Muscle of arm (tissue), 12 donors: ENCODE measurements around the gene MYO15B. TPM values are rescaled to one million over a fixed set of nuclear protein-coding genes. Genes with fewer than 3 reads are reported as not detected.
"Not testable (repeated sequence)": the region's sequence is repeated elsewhere in the genome, so short reads cannot be mapped to it uniquely, and the experiment has no call there.

Experiments
- DNase-seq: peaks from one replicate; pipeline ENCODE4 v3.0.0-alpha.2; 2013
- polyA plus RNA-seq, 12 donors: library from polyadenylated mRNA; unstranded; fragments of 120-200 nt; gene quantifications; one replicate each; pipeline ENCODE4 v1.2.1, GENCODE V29; 2013; ENCODE audit not compliant: insufficient read length in 12 of 12

Gene MYO15B
- polyA plus RNA-seq, 12 donors: 56.2 to 196 (median 104) TPM; not detected in 1

DNA sequence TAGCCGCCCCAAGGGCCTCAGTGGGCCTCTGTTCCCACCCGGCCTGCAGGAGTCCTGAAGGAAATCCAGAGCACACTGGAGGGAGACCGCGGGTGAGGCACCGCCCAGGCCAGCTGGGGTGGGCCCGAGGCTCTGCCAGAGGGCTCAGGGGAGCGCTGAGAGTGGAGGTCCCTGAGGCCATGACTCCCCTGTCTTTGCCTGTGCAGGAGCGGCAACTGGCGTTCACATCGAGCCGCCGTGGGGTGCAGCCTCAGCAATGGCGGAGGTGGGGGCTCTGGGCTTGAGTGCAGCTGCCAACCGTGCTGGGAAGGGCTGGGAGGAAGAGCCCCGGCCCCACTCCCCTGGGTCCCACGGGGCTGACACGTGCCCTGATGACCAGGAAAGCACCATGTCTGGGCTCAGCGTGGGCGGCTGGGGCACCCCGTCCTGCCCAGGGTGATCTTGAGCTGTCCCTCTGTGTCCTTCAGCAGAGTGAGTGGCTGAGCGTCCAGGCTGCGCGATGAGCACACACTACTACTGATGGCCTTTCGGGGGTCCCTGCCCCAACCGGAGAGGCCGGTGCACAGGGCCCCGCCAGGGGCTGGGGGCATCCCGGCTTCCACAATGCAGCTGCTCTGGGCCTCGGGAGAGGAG, 13.1 kb upstream of the MYO15B start:
- DNase-seq: no peak

DNA sequence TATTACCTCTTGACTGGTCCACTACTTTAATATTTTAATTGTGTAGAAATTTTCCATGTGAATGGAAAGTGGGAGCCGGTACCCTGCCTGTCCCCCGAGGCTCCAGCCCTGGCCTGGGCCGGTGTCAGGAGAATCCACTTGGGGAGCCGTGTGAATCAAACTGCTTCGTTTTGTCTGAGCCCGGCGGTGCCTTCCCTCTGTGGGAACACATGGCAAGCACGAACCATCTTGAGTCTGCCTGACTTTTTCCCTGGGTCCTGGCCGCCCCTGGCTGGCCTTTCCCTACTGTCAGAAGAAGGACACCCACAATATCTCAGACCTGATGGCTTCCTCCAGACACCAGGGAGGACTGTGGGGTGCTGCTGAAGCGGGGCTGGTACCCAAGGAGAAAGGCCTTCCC, 12.4 kb upstream of the MYO15B start:
- DNase-seq: no peak

GRCh38 chr17:75575728-75576127, 11.9 kb upstream of the MYO15B start:
- DNase-seq: no peak

GRCh38 chr17:75576661-75577060, 10.9 kb upstream of the MYO15B start:
- no peak for DNase-seq

- DNase-seq: not testable (repeated sequence)
These were observed 6.4 kb upstream of the MYO15B start for GRCh38 chr17:75581121-75581725.

DNA sequence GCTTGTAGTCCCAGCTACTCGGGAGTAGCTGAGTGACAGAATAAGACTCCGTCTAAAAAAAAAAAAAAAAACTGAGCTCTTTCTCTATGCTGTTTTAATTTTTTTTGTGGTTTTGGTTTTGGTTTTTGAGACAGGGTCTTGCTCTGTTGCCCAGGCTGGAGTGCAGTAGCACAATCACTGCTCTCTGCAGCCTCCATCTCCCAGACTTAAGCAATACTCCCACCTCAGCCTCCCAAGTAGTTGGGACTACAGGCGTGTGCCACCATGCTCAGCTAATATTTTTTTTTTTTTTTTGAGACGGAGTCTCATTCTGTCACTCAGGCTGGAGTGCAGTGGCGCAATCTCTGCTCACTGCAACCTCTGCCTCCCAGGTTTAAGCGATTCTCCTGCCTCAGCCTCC, 4.4 kb upstream of the MYO15B start:
- not testable (repeated sequence) for DNase-seq

DNA sequence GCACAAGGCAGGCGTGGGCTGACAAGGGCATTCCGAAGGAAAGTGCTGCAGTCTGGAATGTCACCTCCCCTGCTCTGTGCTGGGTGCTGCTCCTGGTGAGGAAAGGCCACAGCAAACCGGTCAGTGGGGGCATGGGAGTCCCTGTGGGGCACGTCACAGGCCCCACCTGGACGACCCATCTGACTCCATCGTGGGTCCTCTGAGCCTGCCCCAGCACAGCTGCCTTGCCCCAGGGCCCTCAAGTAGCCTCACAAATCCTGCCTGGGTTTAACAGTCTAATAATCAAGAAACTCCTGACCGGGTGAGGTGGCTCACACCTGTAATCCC, 2.8 kb upstream of the MYO15B start:
- DNase-seq: no peak

GRCh38 chr17:75588596-75589011, 1.0 kb downstream of the MYO15B start:
- DNase-seq: peak; percentile 51

DNA sequence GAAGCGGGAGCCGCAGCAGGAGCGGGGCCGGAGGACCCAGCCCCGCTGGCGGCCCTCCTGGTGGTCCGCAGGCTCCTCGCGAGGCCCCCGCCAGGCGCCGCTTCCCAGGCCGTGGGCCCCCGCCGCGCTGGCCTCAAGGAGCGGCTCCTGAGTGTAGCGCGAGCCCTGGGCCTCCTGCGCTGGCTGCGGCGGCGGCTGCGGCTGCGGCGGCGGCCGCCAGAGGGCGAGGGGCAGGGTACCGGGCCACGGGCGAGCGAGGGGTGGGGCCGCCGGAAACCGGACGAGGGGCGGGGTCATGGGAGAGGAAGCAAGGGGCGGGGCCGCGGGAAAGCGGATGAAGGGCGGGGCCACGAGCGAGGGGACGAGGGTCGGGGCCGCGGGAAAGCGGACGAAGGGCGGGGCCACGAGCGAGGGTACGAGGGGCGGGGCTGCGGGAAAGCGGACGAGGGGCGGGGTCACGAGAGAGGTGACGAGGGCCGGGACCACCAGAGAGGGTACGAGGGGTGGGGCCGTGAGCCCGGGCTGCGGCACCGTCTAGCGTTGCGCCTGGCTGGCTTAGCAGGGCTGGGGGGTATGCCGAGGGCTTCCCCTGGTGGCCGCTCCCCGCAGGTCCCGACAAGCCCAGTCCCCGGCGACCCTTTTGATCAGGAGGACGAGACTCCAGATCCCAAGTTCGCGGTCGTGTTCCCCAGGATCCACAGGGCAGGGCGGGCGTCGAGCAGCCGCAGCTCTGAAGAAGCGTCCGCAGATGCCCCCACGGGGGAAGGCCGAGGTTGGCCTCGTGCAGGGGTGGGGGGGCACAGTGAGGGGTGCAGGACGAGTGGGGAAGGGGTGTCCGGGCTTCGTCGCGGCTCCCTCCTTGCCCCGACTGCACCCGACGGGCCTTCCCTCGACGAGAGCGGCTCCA, 1.7 kb downstream of the MYO15B start:
- peak; percentile 92 for DNase-seq

DNA sequence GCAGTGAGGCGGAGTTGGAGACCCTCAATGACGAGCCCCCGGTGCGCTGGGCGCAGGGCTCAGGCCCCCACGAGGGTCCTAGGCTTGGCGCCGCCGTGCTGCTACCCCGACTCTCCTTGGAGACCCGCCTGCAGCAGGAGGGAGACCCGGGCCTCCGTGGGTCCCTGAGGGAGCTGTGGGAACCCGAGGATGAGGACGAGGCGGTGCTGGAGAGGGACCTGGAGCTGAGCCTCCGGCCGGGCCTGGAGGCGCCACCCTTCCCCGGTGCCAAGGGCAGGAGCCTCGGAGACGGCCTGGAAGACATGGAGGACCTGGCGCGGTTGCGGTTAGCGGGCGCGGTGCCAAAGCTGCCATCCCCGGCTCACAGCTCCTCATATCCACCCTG, 2.3 kb downstream of the MYO15B start:
- no peak for DNase-seq

GRCh38 chr17:75590314-75590761, 2.7 kb downstream of the MYO15B start:
- no peak for DNase-seq

GRCh38 chr17:75590849-75591721, 3.5 kb downstream of the MYO15B start:
- no peak for DNase-seq

DNA sequence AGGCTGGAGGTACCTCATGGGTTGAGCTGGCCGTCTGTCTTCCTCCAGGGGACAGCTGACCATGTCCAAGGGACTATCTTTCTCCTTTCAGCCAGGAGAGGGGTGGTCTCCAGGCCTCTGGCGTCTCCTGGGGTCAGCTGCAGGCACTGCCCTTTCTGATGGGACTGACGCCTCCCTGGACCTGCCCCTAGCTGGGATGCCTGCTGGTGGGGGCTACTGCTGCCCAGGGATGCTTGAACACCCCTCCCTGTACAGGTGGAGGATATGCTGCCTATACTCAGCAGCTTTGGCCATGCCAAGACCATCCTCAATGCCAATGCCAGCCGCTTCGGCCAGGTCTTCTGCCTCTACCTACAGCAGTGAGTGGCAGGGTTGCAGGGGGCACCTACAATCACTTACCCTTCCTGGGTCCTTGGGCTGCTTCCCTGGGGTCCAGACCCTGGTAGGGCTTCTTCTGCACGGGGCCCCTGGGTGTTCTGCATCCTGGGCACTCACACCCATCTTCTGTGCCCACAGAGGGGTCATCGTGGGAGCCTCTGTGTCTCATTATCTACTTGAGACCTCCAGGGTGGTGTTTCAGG, 4.2 kb downstream of the MYO15B start:
- DNase-seq: no peak

DNA sequence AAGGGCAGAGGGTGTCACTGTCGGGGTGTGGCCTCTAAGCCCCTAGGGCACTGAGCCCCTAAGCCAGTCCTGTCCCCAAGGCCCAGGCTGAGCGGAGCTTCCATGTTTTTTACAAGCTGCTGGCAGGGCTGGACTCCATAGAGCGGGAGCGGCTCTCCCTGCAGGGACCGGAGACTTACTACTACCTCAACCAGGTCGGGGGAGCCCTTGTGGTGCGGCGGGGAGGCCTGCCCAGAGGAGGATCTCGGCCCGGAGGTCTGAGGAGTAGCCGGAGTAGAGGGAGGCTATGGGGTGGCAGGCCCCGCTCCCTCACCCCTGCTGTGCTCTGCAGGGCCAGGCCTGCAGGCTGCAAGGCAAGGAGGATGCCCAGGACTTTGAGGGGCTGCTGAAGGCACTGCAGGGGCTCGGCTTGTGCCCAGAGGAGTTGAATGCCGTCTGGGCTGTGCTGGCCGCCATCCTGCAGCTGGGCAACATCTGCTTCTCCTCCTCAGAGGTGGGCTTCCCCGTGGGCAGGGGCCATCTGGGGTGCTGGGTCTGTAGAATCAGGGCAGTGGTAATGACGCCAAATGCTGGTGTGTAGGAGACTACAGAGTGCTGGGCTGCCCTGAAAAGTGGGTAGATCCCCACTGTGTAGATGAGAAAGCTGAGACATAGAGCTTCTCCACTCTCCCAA, 4.9 kb downstream of the MYO15B start:
- DNase-seq: no peak

- DNase-seq: not testable (repeated sequence)
These were observed 5.8 kb downstream of the MYO15B start for GRCh38 chr17:75593430-75593829.

- DNase-seq: no peak
These were observed 7.1 kb downstream of the MYO15B start for GRCh38 chr17:75594499-75595283.

DNA sequence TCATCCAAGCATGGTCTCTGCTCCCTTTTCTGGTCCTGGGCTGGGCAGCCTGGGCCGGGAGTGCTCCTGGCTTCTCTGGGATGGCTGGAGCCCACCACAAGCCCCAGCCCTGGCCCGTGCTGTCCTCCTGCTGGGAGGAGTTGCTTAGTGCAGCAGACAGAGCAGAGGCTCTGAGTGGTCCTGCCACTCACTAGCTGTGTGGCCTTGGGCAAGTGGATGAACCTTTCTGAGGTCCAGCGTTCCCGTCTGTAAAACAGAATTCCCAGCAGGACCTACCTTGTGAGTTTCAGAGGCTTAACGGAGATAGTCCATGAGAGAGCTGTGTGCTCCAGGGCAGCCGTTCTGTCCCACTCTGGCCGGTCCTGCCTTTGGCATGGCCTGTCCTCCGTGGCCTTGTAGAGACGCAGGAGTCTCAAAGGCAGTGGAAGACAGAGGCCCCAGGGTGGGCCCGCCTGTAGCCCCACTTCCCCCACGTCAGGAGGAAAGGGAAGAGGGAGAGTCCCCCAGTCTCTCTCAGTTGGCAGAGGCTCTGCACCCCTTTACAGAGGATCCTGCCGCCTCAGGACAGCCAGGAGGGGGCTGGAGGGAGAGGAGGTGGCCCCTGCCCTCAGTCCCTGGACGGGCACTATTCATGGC, 7.8 kb downstream of the MYO15B start:
- DNase-seq: no peak

GRCh38 chr17:75595920-75596313, 8.3 kb downstream of the MYO15B start:
- DNase-seq: no peak

- DNase-seq: no peak
These were observed 8.9 kb downstream of the MYO15B start for GRCh38 chr17:75596320-75597087.
